Measurements from ENCODE around the gene GHITM. TPM values are rescaled to one million over a fixed set of nuclear protein-coding genes. Genes with fewer than 3 reads are reported as not detected.

The GHITM gene
- total RNA-seq, 1 experiment from 2014 or later = 272 TPM

- BruUV-seq (replicated peaks) = no TSS peak
- Mint-ChIP-seq H3K9me3 (ENCODE audit: unreplicated experiment) (no peaks in the 10 kb centered on the region), H3K4me1 (ENCODE audit: insufficient read depth, unreplicated experiment) (peaks cover 6% of the 10 kb centered on the region), H3K27me3 (ENCODE audit: insufficient read depth, unreplicated experiment) (no peaks in the 10 kb centered on the region), H3K27ac (ENCODE audit: low read depth, unreplicated experiment) (no peak overlapping the region), H3K36me3 (ENCODE audit: insufficient read depth, unreplicated experiment) (peaks cover 47% of the 10 kb centered on the region), H3K4me3 (ENCODE audit: unreplicated experiment) (no peak overlapping the region)
- ChIA-PET CTCF (interaction anchor here (0.8 to 2.3 kb wide), 3 partner anchors 8 to 49 kb away, joined by 3 to 9 read pairs (median 7); no protein-coding TSS in a partner anchor), POLR2A (interaction anchor here (0.7 to 1.3 kb wide), 4 partner anchors 14 to 345 kb away, joined by 3 to 7 read pairs (median 4); partner anchors contain the start of gene GHITM)
- DNase-seq (ENCODE audit: unreplicated experiment) = no peak
- TF ChIP-seq, protein P1, sequence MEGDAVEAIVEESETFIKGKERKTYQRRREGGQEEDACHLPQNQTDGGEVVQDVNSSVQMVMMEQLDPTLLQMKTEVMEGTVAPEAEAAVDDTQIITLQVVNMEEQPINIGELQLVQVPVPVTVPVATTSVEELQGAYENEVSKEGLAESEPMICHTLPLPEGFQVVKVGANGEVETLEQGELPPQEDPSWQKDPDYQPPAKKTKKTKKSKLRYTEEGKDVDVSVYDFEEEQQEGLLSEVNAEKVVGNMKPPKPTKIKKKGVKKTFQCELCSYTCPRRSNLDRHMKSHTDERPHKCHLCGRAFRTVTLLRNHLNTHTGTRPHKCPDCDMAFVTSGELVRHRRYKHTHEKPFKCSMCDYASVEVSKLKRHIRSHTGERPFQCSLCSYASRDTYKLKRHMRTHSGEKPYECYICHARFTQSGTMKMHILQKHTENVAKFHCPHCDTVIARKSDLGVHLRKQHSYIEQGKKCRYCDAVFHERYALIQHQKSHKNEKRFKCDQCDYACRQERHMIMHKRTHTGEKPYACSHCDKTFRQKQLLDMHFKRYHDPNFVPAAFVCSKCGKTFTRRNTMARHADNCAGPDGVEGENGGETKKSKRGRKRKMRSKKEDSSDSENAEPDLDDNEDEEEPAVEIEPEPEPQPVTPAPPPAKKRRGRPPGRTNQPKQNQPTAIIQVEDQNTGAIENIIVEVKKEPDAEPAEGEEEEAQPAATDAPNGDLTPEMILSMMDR (IDR thresholded peaks at IDR 0.05; ENCODE audit: unreplicated experiment) = no peak
- intact Hi-C loops (cut with micrococcal nuclease) = no loop called here
Measured at GRCh38 chr10:84156009-84156408, 16.7 kb downstream of the GHITM start.

DNA sequence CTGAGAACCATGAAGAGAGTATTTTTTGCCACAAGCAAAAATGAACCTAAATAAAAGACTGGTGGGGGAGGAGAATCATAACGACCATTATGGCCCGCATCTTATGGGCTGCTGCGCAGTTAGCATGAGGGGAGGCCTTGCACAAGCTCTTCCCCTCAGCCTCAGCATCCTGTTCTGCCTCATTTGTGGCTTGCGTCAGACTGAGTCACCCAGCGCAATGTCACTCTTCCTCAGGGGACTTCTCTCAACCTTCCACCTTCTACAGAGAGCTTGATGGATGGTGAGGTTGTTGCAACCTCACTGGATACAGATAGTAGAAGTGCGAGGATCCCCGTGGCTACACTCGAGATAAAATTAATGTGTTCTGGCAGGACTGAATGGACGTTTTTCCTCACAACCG is 17.5 kb downstream of the GHITM start:
- peak; percentile 29 for DNase-seq (ENCODE audit: unreplicated experiment)
- no TSS peak for BruUV-seq (replicated peaks)
- H3K36me3 Mint-ChIP-seq (ENCODE audit: insufficient read depth, unreplicated experiment) = peaks cover 41% of the 10 kb centered on the region
- no peak overlapping the region for H3K4me3 Mint-ChIP-seq (ENCODE audit: unreplicated experiment)
- TF ChIP-seq, protein P1 (IDR thresholded peaks at IDR 0.05; ENCODE audit: unreplicated experiment) = no peak
- ChIA-PET CTCF (interaction anchor here (2.1 to 2.3 kb wide), 2 partner anchors 9 to 49 kb away, joined by 7 to 9 read pairs; no protein-coding TSS in a partner anchor), POLR2A (interaction anchor here (0.7 to 1.3 kb wide), 4 partner anchors 15 to 344 kb away, joined by 3 to 7 read pairs (median 4); partner anchors contain the start of gene GHITM)
- H3K9me3 Mint-ChIP-seq (ENCODE audit: unreplicated experiment) = no peaks in the 10 kb centered on the region
- H3K27ac Mint-ChIP-seq (ENCODE audit: low read depth, unreplicated experiment) = peak overlapping the region; percentile 10
- H3K27me3 Mint-ChIP-seq (ENCODE audit: insufficient read depth, unreplicated experiment) = no peaks in the 10 kb centered on the region
- intact Hi-C loops (cut with micrococcal nuclease) = no loop called here
- H3K4me1 Mint-ChIP-seq (ENCODE audit: insufficient read depth, unreplicated experiment) = peaks cover 6% of the 10 kb centered on the region

DNA sequence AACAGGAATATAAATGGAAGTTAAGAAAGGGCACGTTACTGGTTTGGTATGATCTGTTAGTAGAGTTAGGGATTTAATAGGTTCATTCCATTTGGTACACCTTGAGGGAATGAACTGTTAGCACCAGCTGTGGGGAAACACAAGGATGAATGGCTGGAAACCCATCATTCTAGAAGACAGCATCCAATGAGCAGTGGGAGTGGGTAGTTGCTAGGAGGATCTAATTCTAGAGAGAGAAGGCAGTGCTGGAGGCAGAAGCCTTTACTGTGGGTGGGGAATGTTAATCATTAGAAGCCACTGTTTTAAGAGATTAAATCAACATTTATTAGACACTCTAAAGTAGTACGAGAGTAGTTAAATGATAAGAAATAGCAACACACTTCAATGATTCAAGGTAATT is 18.8 kb downstream of the GHITM start:
- no peaks in the 10 kb centered on the region for H3K9me3 Mint-ChIP-seq (ENCODE audit: unreplicated experiment)
- ChIA-PET POLR2A (interaction anchor here (1.1 kb wide), 1 partner anchor 18 kb away, joined by 4 read pairs; no protein-coding TSS in a partner anchor), CTCF (interaction anchor here (0.6 to 12.4 kb wide), 4 partner anchors 9 to 46 kb away, joined by 3 to 139 read pairs (median 4); no protein-coding TSS in a partner anchor)
- intact Hi-C loops (cut with micrococcal nuclease) = no loop called here
- no peak overlapping the region for H3K4me3 Mint-ChIP-seq (ENCODE audit: unreplicated experiment)
- peaks cover 6% of the 10 kb centered on the region for H3K4me1 Mint-ChIP-seq (ENCODE audit: insufficient read depth, unreplicated experiment)
- TF ChIP-seq, protein P1 (IDR thresholded peaks at IDR 0.05; ENCODE audit: unreplicated experiment) = no peak
- H3K27ac Mint-ChIP-seq (ENCODE audit: low read depth, unreplicated experiment) = no peak overlapping the region
- no TSS peak for BruUV-seq (replicated peaks)
- no peaks in the 10 kb centered on the region for H3K27me3 Mint-ChIP-seq (ENCODE audit: insufficient read depth, unreplicated experiment)
- peaks cover 28% of the 10 kb centered on the region for H3K36me3 Mint-ChIP-seq (ENCODE audit: insufficient read depth, unreplicated experiment)
- DNase-seq (ENCODE audit: unreplicated experiment) = no peak

- no peak overlapping the region for H3K27ac Mint-ChIP-seq (ENCODE audit: low read depth, unreplicated experiment)
- TF ChIP-seq, protein P1 (IDR thresholded peaks at IDR 0.05; ENCODE audit: unreplicated experiment) = no peak
- BruUV-seq (replicated peaks) = no TSS peak
- no peaks in the 10 kb centered on the region for H3K27me3 Mint-ChIP-seq (ENCODE audit: insufficient read depth, unreplicated experiment)
- no peak overlapping the region for H3K4me3 Mint-ChIP-seq (ENCODE audit: unreplicated experiment)
- peaks cover 6% of the 10 kb centered on the region for H3K4me1 Mint-ChIP-seq (ENCODE audit: insufficient read depth, unreplicated experiment)
- H3K36me3 Mint-ChIP-seq (ENCODE audit: insufficient read depth, unreplicated experiment) = peaks cover 24% of the 10 kb centered on the region
- H3K9me3 Mint-ChIP-seq (ENCODE audit: unreplicated experiment) = no peaks in the 10 kb centered on the region
- no peak for DNase-seq (ENCODE audit: unreplicated experiment)
- CTCF ChIA-PET = interaction anchor here (1.1 to 12.4 kb wide), 4 partner anchors 11 to 379 kb away, joined by 3 to 139 read pairs (median 14); no protein-coding TSS in a partner anchor
- intact Hi-C loops (cut with micrococcal nuclease) = no loop called here
- POLR2A ChIA-PET = interaction anchor here (1.1 to 1.6 kb wide), 2 partner anchors 10 to 18 kb away, joined by 4 read pairs; no protein-coding TSS in a partner anchor
Measured at GRCh38 chr10:84158550-84158949, 19.2 kb downstream of the GHITM start.
